B cell (primary cell): ENCODE data around the gene COL5A1.

Experiments
- EZH2 ChIP-seq: IDR thresholded peaks from 2 replicates; pipeline ENCODE4 v1.6.1; 2012; ENCODE audit warnings: borderline replicate concordance, low read depth, mild to moderate bottlenecking, moderate library complexity, low read length; ENCODE audit not compliant: insufficient read depth, poor library complexity, severe bottlenecking
- TF ChIP-seq, protein P1 (sequence below): fragments of 200-600 bp; IDR thresholded peaks from one replicate; pipeline ENCODE4 v1.8.0; 2022; ENCODE audit warnings: antibody characterized with exemption, mild to moderate bottlenecking

DNA sequence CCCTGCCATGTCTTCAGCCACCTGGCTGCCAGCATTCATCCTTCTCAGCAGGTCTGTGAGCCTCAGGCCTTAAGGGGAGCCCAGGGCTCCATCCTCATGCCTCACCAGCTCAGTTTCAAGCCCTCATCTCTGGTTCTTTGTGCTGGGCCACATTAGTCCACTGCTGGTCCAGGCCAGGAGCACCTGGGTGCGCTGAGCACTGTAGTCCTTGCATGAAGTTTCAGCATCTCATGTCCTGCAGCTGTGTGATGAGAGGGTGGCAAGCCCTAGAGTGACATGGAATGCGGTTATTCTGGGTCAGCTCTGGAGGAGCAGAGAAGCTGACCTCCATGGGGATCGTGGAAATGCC, 42.7 kb downstream of the COL5A1 start:
- TF ChIP-seq, protein P1, sequence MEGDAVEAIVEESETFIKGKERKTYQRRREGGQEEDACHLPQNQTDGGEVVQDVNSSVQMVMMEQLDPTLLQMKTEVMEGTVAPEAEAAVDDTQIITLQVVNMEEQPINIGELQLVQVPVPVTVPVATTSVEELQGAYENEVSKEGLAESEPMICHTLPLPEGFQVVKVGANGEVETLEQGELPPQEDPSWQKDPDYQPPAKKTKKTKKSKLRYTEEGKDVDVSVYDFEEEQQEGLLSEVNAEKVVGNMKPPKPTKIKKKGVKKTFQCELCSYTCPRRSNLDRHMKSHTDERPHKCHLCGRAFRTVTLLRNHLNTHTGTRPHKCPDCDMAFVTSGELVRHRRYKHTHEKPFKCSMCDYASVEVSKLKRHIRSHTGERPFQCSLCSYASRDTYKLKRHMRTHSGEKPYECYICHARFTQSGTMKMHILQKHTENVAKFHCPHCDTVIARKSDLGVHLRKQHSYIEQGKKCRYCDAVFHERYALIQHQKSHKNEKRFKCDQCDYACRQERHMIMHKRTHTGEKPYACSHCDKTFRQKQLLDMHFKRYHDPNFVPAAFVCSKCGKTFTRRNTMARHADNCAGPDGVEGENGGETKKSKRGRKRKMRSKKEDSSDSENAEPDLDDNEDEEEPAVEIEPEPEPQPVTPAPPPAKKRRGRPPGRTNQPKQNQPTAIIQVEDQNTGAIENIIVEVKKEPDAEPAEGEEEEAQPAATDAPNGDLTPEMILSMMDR: no peak
- no peak for TF ChIP-seq EZH2
